Memory B cell (primary cell): ENCODE results near the gene RPS27.

Source experiments
- ATAC-seq: fragments of 150-1000 bp; cut with Tn5 transposase; 2 replicates; pipeline ENCODE4 v1.10.0; 2021; ENCODE audit warnings: low read depth, mild to moderate bottlenecking, moderate library complexity
- DNase-seq, 2 donors: peaks; one replicate each; pipeline ENCODE4 v3.0.0; 2022; ENCODE audit warnings: low spot score in 2 of 2
- H3K27ac Mint-ChIP-seq: one replicate; pipeline ENCODE4 v1.8.0; 2022; ENCODE audit warnings: mild to moderate bottlenecking, moderate library complexity, mixed read lengths
- H3K27me3 Mint-ChIP-seq: one replicate; pipeline ENCODE4 v1.8.0; 2022; ENCODE audit warnings: mixed read lengths
- H3K36me3 Mint-ChIP-seq: one replicate; pipeline ENCODE4 v1.8.0; 2022; ENCODE audit warnings: mild to moderate bottlenecking, mixed read lengths
- H3K4me1 Mint-ChIP-seq: one replicate; pipeline ENCODE4 v1.8.0; 2022; ENCODE audit warnings: mixed read lengths
- H3K4me3 Mint-ChIP-seq: one replicate; pipeline ENCODE4 v1.8.0; 2022; ENCODE audit warnings: mild to moderate bottlenecking, moderate library complexity, mixed read lengths
- H3K9me3 Mint-ChIP-seq: one replicate; pipeline ENCODE4 v1.8.0; 2022; ENCODE audit warnings: mixed read lengths

Gene RPS27

GRCh38 chr1:153956997-153957715, 33.4 kb upstream of the RPS27 start:
- Mint-ChIP-seq H3K4me3 (peak overlapping the region; percentile 92), H3K4me1 (peaks cover 38% of the 10 kb centered on the region), H3K27me3 (no peaks in the 10 kb centered on the region), H3K9me3 (no peaks in the 10 kb centered on the region), H3K36me3 (peaks cover 16% of the 10 kb centered on the region), H3K27ac (peak overlapping the region; percentile 89)
- no peak for DNase-seq
- no peak for ATAC-seq

DNA sequence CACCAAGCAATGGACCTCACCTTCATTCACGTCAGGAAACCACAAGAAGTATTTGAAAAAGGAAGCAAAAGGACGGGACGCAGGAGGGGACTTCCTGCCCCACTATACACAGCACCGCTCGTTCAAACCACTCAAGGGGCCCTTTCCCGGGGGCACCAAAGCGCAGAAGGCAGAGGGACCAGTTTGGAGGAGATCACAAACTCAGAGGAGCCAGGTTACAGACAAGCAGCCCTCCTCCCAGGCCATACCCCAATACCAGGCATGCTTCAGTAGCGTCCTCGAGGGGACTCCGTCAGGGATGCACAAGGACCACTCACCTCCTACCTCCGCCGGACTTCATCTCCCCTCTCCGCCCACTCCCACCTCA, 32.8 kb upstream of the RPS27 start:
- Mint-ChIP-seq H3K27ac (peak overlapping the region; percentile 89), H3K9me3 (no peaks in the 10 kb centered on the region), H3K27me3 (no peaks in the 10 kb centered on the region), H3K36me3 (peaks cover 12% of the 10 kb centered on the region), H3K4me3 (peak overlapping the region; percentile 92), H3K4me1 (peaks cover 40% of the 10 kb centered on the region)
- peak; percentile 28 for ATAC-seq
- DNase-seq = peak; percentile 33 to 62

DNA sequence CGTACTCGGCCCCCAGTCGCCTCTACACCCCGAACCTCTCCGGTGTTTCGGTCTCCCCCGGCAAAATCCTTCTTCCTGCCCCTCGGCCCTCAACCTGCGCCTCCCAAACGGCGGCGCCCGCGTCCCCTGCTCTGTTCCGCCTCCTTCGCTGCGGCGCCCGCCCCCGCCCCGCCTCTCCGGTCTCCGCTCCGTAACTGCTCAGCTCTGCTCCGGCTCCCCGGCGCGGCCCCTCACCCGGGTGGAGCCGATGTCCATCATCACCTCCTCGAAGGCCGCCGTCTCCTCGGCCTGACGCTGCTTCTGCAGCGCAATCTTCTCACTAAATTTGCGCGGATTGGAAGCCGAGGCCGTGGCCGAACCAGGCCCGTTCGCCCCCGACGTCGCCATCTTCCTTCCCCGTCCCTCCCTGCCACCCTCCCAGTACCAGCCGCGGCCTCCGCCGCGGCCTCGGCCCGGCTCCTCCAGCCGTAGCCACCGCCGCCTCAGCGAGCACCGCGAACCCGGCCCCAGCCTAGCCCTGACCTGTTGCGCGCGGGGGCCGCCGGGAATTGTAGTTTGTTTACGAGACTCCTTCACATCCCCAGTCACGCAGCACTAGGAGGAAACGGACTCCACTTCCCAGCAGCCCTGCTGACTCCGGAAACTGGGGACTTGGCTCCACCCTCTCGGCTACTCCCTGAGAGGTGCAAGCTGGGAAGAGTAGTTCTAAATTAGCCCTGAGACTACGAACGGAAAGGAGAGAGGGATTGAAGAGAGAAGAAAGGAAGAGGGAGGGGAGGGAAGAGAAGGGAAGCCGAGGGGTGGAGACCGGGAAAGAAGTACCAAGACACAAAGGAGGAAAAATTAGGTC, 32.2 kb upstream of the RPS27 start, which contains the start of gene CRTC2:
CRTC2 (minus strand) TSS at position 502 of the 850 bp plus-strand sequence; CDS start at position 387, 115 bp downstream.
- Mint-ChIP-seq H3K27me3 (no peaks in the 10 kb centered on the region), H3K4me3 (peak within 1 kb of the TSS; percentile 92), H3K9me3 (no peaks in the 10 kb centered on the region), H3K36me3 (peaks cover 9% of the 10 kb centered on the region), H3K27ac (peak within 1 kb of the TSS; percentile 89), H3K4me1 (peaks cover 41% of the 10 kb centered on the region)
- ATAC-seq (peak; percentile 87), DNase-seq (peak; percentile 91 to 96)

GRCh38 chr1:153958961-153959260, 31.7 kb upstream of the RPS27 start:
- no peak for DNase-seq
- Mint-ChIP-seq H3K27me3 (no peaks in the 10 kb centered on the region), H3K36me3 (peaks cover 8% of the 10 kb centered on the region), H3K4me3 (peak overlapping the region; percentile 92), H3K4me1 (peaks cover 45% of the 10 kb centered on the region), H3K9me3 (no peaks in the 10 kb centered on the region), H3K27ac (peak overlapping the region; percentile 89)
- no peak for ATAC-seq

DNA sequence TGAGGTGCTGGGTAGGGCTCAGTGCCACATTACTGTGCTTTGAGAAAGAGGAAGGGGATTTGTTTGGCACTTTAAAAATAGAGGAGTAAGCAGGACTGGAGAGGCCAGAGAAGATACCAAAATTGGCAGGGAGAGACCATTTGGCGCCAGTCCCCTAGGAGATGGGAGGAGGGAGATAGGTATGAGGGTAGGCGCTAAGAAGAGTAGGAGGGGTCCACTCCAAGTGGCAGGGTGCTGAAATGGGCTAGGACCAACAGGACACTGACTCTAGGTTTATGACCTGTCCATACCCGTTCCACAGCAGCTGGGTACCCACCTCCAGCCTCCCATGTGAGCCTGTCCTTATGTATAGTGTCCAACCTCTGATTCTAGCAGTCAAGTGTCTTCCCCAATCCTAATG, 31.1 kb upstream of the RPS27 start:
- Mint-ChIP-seq H3K4me3 (peak overlapping the region; percentile 15), H3K9me3 (no peaks in the 10 kb centered on the region), H3K36me3 (peaks cover 2% of the 10 kb centered on the region), H3K27me3 (no peaks in the 10 kb centered on the region), H3K27ac (no peak overlapping the region), H3K4me1 (peaks cover 43% of the 10 kb centered on the region)
- DNase-seq (no peak), ATAC-seq (no peak)

- Mint-ChIP-seq H3K4me1 (peaks cover 43% of the 10 kb centered on the region), H3K36me3 (peaks cover 2% of the 10 kb centered on the region), H3K27ac (no peak overlapping the region), H3K27me3 (no peaks in the 10 kb centered on the region), H3K9me3 (no peaks in the 10 kb centered on the region), H3K4me3 (no peak overlapping the region)
- no peak for DNase-seq
- ATAC-seq = no peak
These were observed 30.4 kb upstream of the RPS27 start for GRCh38 chr1:153960206-153960605.

- peak overlapping the region; percentile 21 for H3K4me3 Mint-ChIP-seq
- no peaks in the 10 kb centered on the region for H3K27me3 Mint-ChIP-seq
- no peaks in the 10 kb centered on the region for H3K9me3 Mint-ChIP-seq
- ATAC-seq (no peak), DNase-seq (no peak)
- no peak overlapping the region for H3K27ac Mint-ChIP-seq
- H3K4me1 Mint-ChIP-seq = peaks cover 44% of the 10 kb centered on the region
- H3K36me3 Mint-ChIP-seq = peaks cover 2% of the 10 kb centered on the region
These were observed 29.1 kb upstream of the RPS27 start for GRCh38 chr1:153961421-153961820.

- Mint-ChIP-seq H3K27me3 (no peaks in the 10 kb centered on the region), H3K36me3 (peaks cover 2% of the 10 kb centered on the region), H3K27ac (peak overlapping the region; percentile 86), H3K4me3 (peak overlapping the region; percentile 85), H3K4me1 (peaks cover 38% of the 10 kb centered on the region), H3K9me3 (no peaks in the 10 kb centered on the region)
- DNase-seq (no peak), ATAC-seq (no peak)
These were observed 28.2 kb upstream of the RPS27 start for GRCh38 chr1:153962088-153963029.

DNA sequence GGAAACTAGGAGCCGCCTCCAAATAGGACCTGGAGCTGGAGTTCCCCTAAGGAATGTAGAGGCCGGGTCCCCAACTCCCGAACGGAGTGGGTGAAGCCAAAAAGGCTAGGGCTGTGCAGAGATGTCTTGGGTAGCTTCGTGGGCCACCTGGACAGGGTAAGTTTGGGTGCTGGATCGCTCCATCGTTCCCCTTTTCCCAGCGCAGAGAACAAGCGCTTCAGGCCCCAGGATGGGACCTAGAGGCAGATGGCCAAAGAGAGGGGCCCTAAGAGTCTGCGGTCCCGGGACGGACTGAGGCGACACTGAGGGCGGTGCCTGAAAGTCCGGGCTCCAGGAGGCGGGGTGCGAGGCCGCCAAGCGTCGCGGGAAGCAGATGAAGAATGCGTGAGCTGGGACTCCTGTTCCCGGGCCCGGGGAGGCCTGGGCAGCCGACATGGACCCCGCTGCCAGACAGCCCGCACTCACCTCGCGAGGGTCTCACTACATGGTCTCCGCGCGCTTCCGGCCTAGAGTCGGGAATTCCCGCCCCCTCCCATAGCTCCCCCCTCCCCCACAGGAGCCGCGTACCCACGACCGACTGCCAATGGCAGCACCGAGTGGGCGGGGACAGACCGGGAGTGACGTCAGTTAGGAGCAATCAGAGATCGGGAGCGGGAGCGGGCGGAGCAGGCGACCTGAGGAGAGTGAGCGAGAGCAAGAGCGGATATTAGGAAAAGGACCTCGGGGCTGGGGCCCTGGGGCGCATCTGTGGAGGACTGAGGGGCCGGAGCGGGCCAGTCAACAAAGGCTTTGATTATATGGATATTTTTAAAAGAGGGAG, 27.3 kb upstream of the RPS27 start, which contains the start of gene SLC39A1:
SLC39A1 (minus strand) TSS at position 508 of the 820 bp plus-strand sequence. CDS start 822 bp downstream, outside the sequence.
- ATAC-seq = peak; percentile 40
- H3K36me3 Mint-ChIP-seq = peaks cover 2% of the 10 kb centered on the region
- peak within 1 kb of the TSS; percentile 85 for H3K4me3 Mint-ChIP-seq
- DNase-seq = peak; percentile 87 to 89
- H3K4me1 Mint-ChIP-seq = peaks cover 42% of the 10 kb centered on the region
- no peaks in the 10 kb centered on the region for H3K27me3 Mint-ChIP-seq
- no peaks in the 10 kb centered on the region for H3K9me3 Mint-ChIP-seq
- peak within 1 kb of the TSS; percentile 86 for H3K27ac Mint-ChIP-seq

- H3K4me1 Mint-ChIP-seq = peaks cover 44% of the 10 kb centered on the region
- H3K9me3 Mint-ChIP-seq = no peaks in the 10 kb centered on the region
- no peaks in the 10 kb centered on the region for H3K27me3 Mint-ChIP-seq
- no peak for ATAC-seq
- H3K27ac Mint-ChIP-seq = peak overlapping the region; percentile 86
- DNase-seq = no peak
- H3K4me3 Mint-ChIP-seq = peak overlapping the region; percentile 85
- H3K36me3 Mint-ChIP-seq = peaks cover 2% of the 10 kb centered on the region
These were observed 26.7 kb upstream of the RPS27 start for GRCh38 chr1:153963850-153964331.

DNA sequence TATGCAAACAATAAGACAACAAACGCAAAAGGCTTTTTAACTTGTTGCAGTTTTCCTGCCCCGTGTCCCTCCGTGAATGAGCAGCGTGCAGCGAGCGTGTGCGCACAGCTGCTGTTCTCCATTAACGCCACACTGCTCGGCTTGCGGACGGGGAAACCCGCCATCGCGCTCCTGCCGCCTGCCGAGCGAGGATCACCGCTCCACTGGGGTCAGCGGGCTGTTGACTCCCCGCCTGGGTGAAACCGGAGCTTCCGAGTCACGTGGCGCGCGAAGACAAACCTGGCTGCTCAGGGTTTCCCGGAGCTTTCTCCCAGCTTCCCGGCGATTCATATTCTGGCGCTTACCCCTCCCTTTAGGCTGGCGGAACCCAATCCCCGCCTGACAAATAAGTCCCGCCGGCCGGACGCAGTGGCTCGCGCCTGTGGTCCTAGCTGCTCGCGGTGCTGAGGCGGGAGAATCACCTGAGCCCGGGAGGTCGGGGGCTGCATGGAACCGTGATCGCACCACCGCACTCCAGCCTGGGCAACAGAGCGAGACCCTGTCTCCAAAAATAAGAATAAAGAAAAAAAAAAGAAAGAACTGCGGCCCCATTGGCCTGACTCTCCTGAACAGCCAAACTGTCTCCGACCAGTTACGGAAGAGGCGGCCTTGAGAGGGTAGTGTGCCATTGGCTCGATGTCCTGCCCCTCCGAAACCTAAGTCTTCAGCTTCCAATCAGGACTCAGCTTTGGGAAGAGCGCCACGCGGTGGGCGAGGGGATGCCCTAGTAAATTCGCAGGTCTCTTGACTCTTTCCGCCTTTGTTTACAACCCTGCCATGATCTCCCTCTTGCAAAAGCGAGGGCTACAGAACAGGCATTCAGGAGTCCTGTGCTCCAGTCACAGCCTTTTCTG, 23.2 kb upstream of the RPS27 start, which contains the start of gene CREB3L4:
CREB3L4 (plus strand) TSS at position 796 of the 893 bp plus-strand sequence. CDS start 624 bp downstream, outside the sequence.
- H3K4me1 Mint-ChIP-seq = peaks cover 38% of the 10 kb centered on the region
- ATAC-seq (peak; percentile 86), DNase-seq (peak; percentile 70 to 79)
- H3K9me3 Mint-ChIP-seq = no peaks in the 10 kb centered on the region
- H3K27me3 Mint-ChIP-seq = no peaks in the 10 kb centered on the region
- peak within 1 kb of the TSS; percentile 96 for H3K27ac Mint-ChIP-seq
- no peaks in the 10 kb centered on the region for H3K36me3 Mint-ChIP-seq
- H3K4me3 Mint-ChIP-seq = peak within 1 kb of the TSS; percentile 98

- Mint-ChIP-seq H3K9me3 (no peaks in the 10 kb centered on the region), H3K4me1 (peaks cover 34% of the 10 kb centered on the region), H3K27ac (peak overlapping the region; percentile 96), H3K4me3 (peak overlapping the region; percentile 98), H3K36me3 (no peaks in the 10 kb centered on the region), H3K27me3 (no peaks in the 10 kb centered on the region)
- ATAC-seq = no peak
- no peak for DNase-seq
These were observed 22.6 kb upstream of the RPS27 start for GRCh38 chr1:153968000-153968363.
